ENCODE measurements around the gene RTEL1. TPM values are rescaled to one million over a fixed set of nuclear protein-coding genes. Genes with fewer than 3 reads are reported as not detected.
"Not testable (repeated sequence)": the region's sequence is repeated elsewhere in the genome, so short reads cannot be mapped to it uniquely, and the experiment has no call there.

Gene RTEL1
- 10 to 100 TPM; 37.4 to 39.1 TPM for total RNA-seq

DNA sequence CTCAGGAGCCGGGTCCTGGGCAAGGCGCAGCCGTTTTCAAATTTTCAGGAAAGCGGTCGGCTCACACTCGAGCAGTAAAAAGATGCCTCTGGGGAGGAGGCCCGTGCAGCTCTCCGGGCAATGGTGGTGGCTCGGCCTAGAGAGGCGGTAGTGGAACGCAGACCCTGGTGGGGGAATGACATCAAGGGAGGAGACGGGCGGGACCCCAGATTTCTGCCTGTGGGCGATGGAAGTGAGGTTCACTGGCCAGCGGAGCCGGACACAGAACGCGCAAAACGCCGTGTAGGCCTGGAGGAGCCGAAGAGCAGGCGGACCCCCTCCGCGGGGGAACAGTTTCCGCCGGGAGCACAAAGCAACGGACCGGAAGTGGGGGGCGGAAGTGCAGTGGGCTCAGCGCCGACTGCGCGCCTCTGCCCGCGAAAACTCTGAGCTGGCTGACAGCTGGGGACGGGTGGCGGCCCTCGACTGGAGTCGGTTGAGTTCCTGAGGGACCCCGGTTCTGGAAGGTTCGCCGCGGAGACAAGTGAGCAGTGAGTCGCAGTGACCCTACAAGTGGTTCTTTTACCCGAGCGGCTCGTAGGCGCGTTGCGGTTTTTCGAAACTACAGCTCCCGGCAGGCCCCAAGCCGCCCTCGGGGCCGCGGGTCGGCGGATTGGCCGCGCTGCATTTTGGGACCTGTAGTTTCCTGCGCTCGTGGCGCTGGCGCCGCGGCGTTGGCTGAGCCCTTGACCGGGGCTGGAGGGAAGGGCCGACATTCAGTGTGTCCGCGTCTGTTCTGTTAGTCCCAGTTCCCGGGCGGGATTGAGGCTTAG lies at the start of gene RTEL1:
Gene RTEL1, plus strand, starts transcription at position 376 of the 812 bp plus-strand sequence. CDS start 1,091 bp downstream, outside the sequence.
- Mint-ChIP-seq H3K4me1 (ENCODE audit: low read depth) (peaks cover 24% of the 10 kb centered on the region), H3K27me3 (no peaks in the 10 kb centered on the region), H3K4me3 (peak within 1 kb of the TSS; percentile 96), H3K36me3 (ENCODE audit: low read depth) (peaks cover 18% of the 10 kb centered on the region), H3K27ac (peak within 1 kb of the TSS; percentile 93), H3K9me3 (no peaks in the 10 kb centered on the region)
- ChIA-PET CTCF (interaction anchor here (1.2 to 1.6 kb wide), 5 partner anchors 10 to 141 kb away, joined by 3 to 11 read pairs (median 5); partner anchors contain the start of gene PTK6), POLR2A (interaction anchor here (0.7 to 1.7 kb wide), 8 partner anchors 14 to 137 kb away, joined by 3 to 14 read pairs (median 3); partner anchors contain the start of genes GMEB2, HELZ2, PPDPF and SLC2A4RG)
- TF ChIP-seq CTCF (IDR thresholded peaks at IDR 0.05): no peak
- intact Hi-C loops (cut with micrococcal nuclease): no loop called here
- ATAC-seq: peak; percentile 80
- peak; percentile 89 for DNase-seq

DNA sequence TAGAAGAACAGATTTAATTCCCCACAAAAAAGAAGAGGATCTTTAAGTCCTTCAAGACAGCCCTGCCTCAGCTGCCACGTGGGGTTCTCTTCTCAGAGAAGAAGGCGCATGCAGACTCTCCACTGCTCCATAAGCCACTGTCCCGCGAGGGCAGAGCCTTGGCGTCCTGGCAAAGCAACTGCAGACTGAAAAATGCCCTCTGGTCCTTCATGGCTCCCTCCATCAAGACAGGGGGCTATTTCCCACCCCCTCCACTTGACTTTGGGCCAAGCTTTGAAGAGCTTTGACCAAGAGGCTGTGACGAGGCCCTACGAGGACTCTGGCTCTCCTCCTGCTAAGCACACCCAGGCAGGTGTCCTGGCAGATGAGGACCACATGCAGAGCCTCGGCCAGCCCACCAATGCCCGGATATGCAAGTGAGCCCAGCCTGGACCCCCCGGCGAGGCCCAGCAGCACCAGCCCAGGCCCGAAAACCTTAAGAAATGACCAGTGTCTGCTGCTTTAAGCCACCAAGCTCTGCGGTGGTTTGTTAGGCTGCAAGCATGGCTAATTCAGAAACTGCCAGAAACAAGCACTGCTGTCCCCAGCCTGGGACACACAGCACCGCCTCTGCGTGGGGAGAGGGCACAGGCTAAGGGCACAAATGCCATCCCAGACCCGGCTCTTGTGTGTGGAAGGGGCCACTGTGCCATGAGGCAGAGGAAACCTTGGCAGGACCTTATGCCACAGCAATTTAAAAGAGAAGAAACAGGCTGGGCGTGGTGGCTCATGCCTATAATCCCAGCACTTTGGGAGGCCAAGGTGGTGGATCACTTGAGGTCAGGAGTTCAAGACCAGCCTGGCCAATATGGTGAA lies 47.3 kb upstream of the RTEL1 start:
- Mint-ChIP-seq H3K4me3 (no peak overlapping the region), H3K36me3 (ENCODE audit: low read depth) (peaks cover 14% of the 10 kb centered on the region), H3K27me3 (no peaks in the 10 kb centered on the region), H3K27ac (no peak overlapping the region), H3K9me3 (no peaks in the 10 kb centered on the region), H3K4me1 (ENCODE audit: low read depth) (peaks cover 3% of the 10 kb centered on the region)
- POLR2A ChIA-PET: no interaction called here
- ATAC-seq (no peak), DNase-seq (no peak)
- CTCF ChIA-PET: interaction anchor here (0.9 kb wide), 1 partner anchor 31 kb away, joined by 3 read pairs; no protein-coding TSS in a partner anchor
- intact Hi-C loops (cut with micrococcal nuclease): no loop called here
- TF ChIP-seq CTCF (IDR thresholded peaks at IDR 0.05): no peak

GRCh38 chr20:63611646-63612045 lies 46.5 kb upstream of the RTEL1 start:
- Mint-ChIP-seq H3K4me1 (ENCODE audit: low read depth) (peaks cover 2% of the 10 kb centered on the region), H3K36me3 (ENCODE audit: low read depth) (peaks cover 13% of the 10 kb centered on the region), H3K27me3 (no peaks in the 10 kb centered on the region), H3K4me3 (no peak overlapping the region), H3K27ac (no peak overlapping the region), H3K9me3 (no peaks in the 10 kb centered on the region)
- TF ChIP-seq CTCF (IDR thresholded peaks at IDR 0.05): no peak
- ChIA-PET POLR2A (interaction anchor here (0.6 kb wide), 1 partner anchor 877 kb away, joined by 3 read pairs; no protein-coding TSS in a partner anchor), CTCF (no interaction called here)
- intact Hi-C loops (cut with micrococcal nuclease): no loop called here
- ATAC-seq (no peak), DNase-seq (no peak)

GRCh38 chr20:63612276-63612931 lies 45.7 kb upstream of the RTEL1 start:
- Mint-ChIP-seq H3K27me3 (no peaks in the 10 kb centered on the region), H3K27ac (no peak overlapping the region), H3K4me3 (no peak overlapping the region), H3K36me3 (ENCODE audit: low read depth) (peaks cover 9% of the 10 kb centered on the region), H3K4me1 (ENCODE audit: low read depth) (no peaks in the 10 kb centered on the region), H3K9me3 (no peaks in the 10 kb centered on the region)
- intact Hi-C loops (cut with micrococcal nuclease): no loop called here
- POLR2A ChIA-PET: interaction anchor here (0.6 to 1.0 kb wide), 2 partner anchors 39 to 878 kb away, joined by 3 read pairs; no protein-coding TSS in a partner anchor
- no peak for TF ChIP-seq CTCF (IDR thresholded peaks at IDR 0.05)
- CTCF ChIA-PET: interaction anchor here (0.7 kb wide), 1 partner anchor 139 kb away, joined by 3 read pairs; no protein-coding TSS in a partner anchor
- DNase-seq: no peak
- ATAC-seq: no peak

GRCh38 chr20:63613863-63614594 lies 44.1 kb upstream of the RTEL1 start:
- H3K4me3 Mint-ChIP-seq; H3K9me3 Mint-ChIP-seq; intact Hi-C loops (cut with micrococcal nuclease); DNase-seq; ATAC-seq; H3K4me1 Mint-ChIP-seq (ENCODE audit: low read depth); H3K27me3 Mint-ChIP-seq; H3K27ac Mint-ChIP-seq: not testable (repeated sequence)
- H3K36me3 Mint-ChIP-seq (ENCODE audit: low read depth): peaks cover 13% of the 10 kb centered on the region
- ChIA-PET POLR2A (interaction anchor here (1.0 kb wide), 1 partner anchor 74 kb away, joined by 3 read pairs; no protein-coding TSS in a partner anchor), CTCF (interaction anchor here (0.9 to 1.1 kb wide), 2 partner anchors 47 to 76 kb away, joined by 3 read pairs; no protein-coding TSS in a partner anchor)
